ENCODE data around the gene SKIC2. TPM values are rescaled to one million over a fixed set of nuclear protein-coding genes. Genes with fewer than 3 reads are reported as not detected.

Gene SKIC2
- total and polyA plus RNA-seq, 2 of the 4 experiments (the other 2 are of a cell fraction): 30.6 to 46.0 TPM

GRCh38 chr6:31977816-31978431 lies 18.9 kb downstream of the SKIC2 start:
- Histone ChIP-seq H3K27ac (ENCODE audit: insufficient read depth, low read length) (no peak overlapping the region), H2AK9ac (replicated peaks; ENCODE audit: low read depth, low read length, poor library complexity) (no peak overlapping the region), H3K4me3 (ENCODE audit: insufficient read depth, low read depth, low read length) (no peak overlapping the region), H3K79me1 (ENCODE audit: low read depth in 1 of 2, low read length in 2 of 2) (peaks cover 14 to 28% of the 10 kb centered on the region in 2 experiments), H3K9ac (ENCODE audit: low read depth, low read length) (no peak overlapping the region), H2BK120ac (ENCODE audit: low read depth, low read length) (no peak overlapping the region), H3K4ac (ENCODE audit: low read depth, low read length) (no peak overlapping the region), H3K9me1 (ENCODE audit: insufficient read depth, low read length) (peaks cover 2% of the 10 kb centered on the region; the same call in 1 of the 2 replicates), H4K8ac (ENCODE audit: low read depth in 2 of 2, low read length in 2 of 2) (no peak overlapping the region), H3K9me3 (ENCODE audit: control insufficient read depth, insufficient read depth, low read length) (no peaks in the 10 kb centered on the region), H2BK20ac (ENCODE audit: low read depth, low read length) (no peak overlapping the region), H2AK5ac (ENCODE audit: low read depth, low read length) (no peak overlapping the region), H3K4me2 (ENCODE audit: low read depth, low read length) (no peak overlapping the region), H4K20me1 (ENCODE audit: insufficient read depth, low read length) (no peaks in the 10 kb centered on the region; the same call in 1 of the 2 replicates), H3K4me1 (ENCODE audit: control insufficient read depth, insufficient read depth, low read length) (0 out of 2 replicates have a peak, but pooled peaks cover 2% of the 10 kb centered on the region), H3K27me3 (ENCODE audit: control insufficient read depth, insufficient read depth, low read length) (no peaks in the 10 kb centered on the region), H3K56ac (ENCODE audit: extremely low read depth, insufficient read depth, low read length) (no peak overlapping the region), H3K14ac (replicated peaks; ENCODE audit: low read depth, low read length) (no peak overlapping the region), H2BK5ac (ENCODE audit: low read depth, low read length, poor library complexity, severe bottlenecking) (no peak overlapping the region), H2AFZ (replicated peaks; ENCODE audit: low read length, poor library complexity) (no peak overlapping the region), H4K5ac (ENCODE audit: low read depth, low read length) (no peak overlapping the region), H3K36me3 (ENCODE audit: control insufficient read depth, insufficient read depth, low read length) (peaks cover 10% of the 10 kb centered on the region; the same call in 1 of the 2 replicates), H2BK15ac (ENCODE audit: low read depth, low read length) (no peak overlapping the region), H3K18ac (ENCODE audit: low read depth, low read length) (no peak overlapping the region), H4K91ac (ENCODE audit: insufficient read depth, low read depth, low read length) (no peak overlapping the region), H3K23ac (ENCODE audit: low read depth, low read length) (no peak overlapping the region)
- 80% methylated on average over 1 of the region's 12 CpGs; no CpG with 5 or more reads in 1 of the 2 experiments for WGBS, 2 experiments (ENCODE audit: extremely low coverage in 2 of 2, insufficient read length in 1 of 2)
- intact Hi-C loops (cut with micrococcal nuclease) (no loop called here), in situ Hi-C loops (cut with MboI; ENCODE audit: low sequenced_read_pairs) (loop anchor here (10.0 kb wide), 2 partner anchors 137 to 197 kb away; partner anchors contain the start of genes AGPAT1 and RNF5), dilution Hi-C loops (cut with HindIII; ENCODE audit: low sequenced_read_pairs, unreplicated experiment) (no loop called here)
- CTCF ChIA-PET: no interaction called here
- no TSS peak for BruUV-seq (replicated peaks)
- POLR2A ChIA-PET (ENCODE audit: unreplicated experiment): no interaction called here
- DNase-seq (no peak), ATAC-seq (ENCODE audit: low read depth) (no peak)
- TF ChIP-seq NFE2L2 (IDR thresholded peaks at IDR 0.05; ENCODE audit: low read depth, low read length): no peak
- TF ChIP-seq POLR2A (IDR thresholded peaks at IDR 0.05; ENCODE audit: low read depth, low read length): no peak
- TF ChIP-seq MAFK (IDR thresholded peaks at IDR 0.05; ENCODE audit: low read depth, low read length): no peak
- TF ChIP-seq FOS (IDR thresholded peaks at IDR 0.05; ENCODE audit: low read depth, low read length): no peak
- TF ChIP-seq CEBPB (IDR thresholded peaks at IDR 0.05; ENCODE audit: low read depth, low read length): no peak
- TF ChIP-seq RFX5 (IDR thresholded peaks at IDR 0.05; ENCODE audit: low read depth, low read length): no peak
- TF ChIP-seq CTCF (conservative IDR thresholded peaks at IDR 0.05; ENCODE audit: low read depth, low read length): no peak
- no peak for TF ChIP-seq CHD1 (IDR thresholded peaks at IDR 0.05; ENCODE audit: low read depth, low read length)
- no peak for TF ChIP-seq ELK1 (IDR thresholded peaks at IDR 0.05; ENCODE audit: borderline replicate concordance, low read depth, low read length)
- TF ChIP-seq USF2 (IDR thresholded peaks at IDR 0.05; ENCODE audit: low read depth, low read length): no peak
- no peak for TF ChIP-seq MXI1 (IDR thresholded peaks at IDR 0.05; ENCODE audit: borderline replicate concordance, low read depth, low read length)
